HFFc6 (cell line): ENCODE measurements around the gene WDR7. TPM values are rescaled to one million over a fixed set of nuclear protein-coding genes. Genes with fewer than 3 reads are reported as not detected.
A peak's percentile ranks its signal among the peaks of the same experiment; 100 is the strongest.

Experiments used
- DNase-seq: peaks from one replicate; pipeline ENCODE4 v3.0.0-alpha.2; 2018
- H3K27ac Mint-ChIP-seq: 2 replicates; pipeline ENCODE4 v1.8.0; 2020; ENCODE audit warnings: mild to moderate bottlenecking, mixed read lengths
- H3K27me3 Mint-ChIP-seq: 2 replicates; pipeline ENCODE4 v1.8.0; 2021; ENCODE audit warnings: mild to moderate bottlenecking, moderate library complexity, mixed read lengths; ENCODE audit not compliant: insufficient read depth
- H3K36me3 Mint-ChIP-seq: 2 replicates; pipeline ENCODE4 v1.8.0; 2021; ENCODE audit warnings: low read depth, mixed read lengths
- H3K4me1 Mint-ChIP-seq: 2 replicates; pipeline ENCODE4 v1.8.0; 2020; ENCODE audit warnings: low read depth, mixed read lengths
- H3K4me3 Mint-ChIP-seq: 2 replicates; pipeline ENCODE4 v1.8.0; 2020; ENCODE audit warnings: mild to moderate bottlenecking, moderate library complexity, mixed read lengths
- H3K9me3 Mint-ChIP-seq: 2 replicates; pipeline ENCODE4 v1.8.0; 2020; ENCODE audit warnings: mild to moderate bottlenecking, mixed read lengths
- long read RNA-seq: library from polyadenylated mRNA; unstranded; transcript quantifications from one replicate; pipeline ENCODE4 v2.0.0, GENCODE V29; 2019
- total RNA-seq, 6 experiments: library from RNA; stranded (reverse); fragmentation: NEBNext Ultra II Directional; extraction: Animal tissue kit (Norgen Biotek cat#: 25700); gene quantifications; 2 replicates in 1 of 6; 3 replicates in 5 of 6; pipeline ENCODE4 v1.2.3, GENCODE V29; 2021
- TF ChIP-seq, protein P1 (sequence below): fragments of 200-600 bp; sonication (generic); IDR thresholded peaks from 2 replicates; pipeline ENCODE4 v1.5.0; 2021; ENCODE audit warnings: antibody characterized with exemption, mild to moderate bottlenecking

Gene WDR7
- total RNA-seq: 10 to 100 TPM; 14.0 to 19.7 (median 16.6) TPM
- long read RNA-seq, full-length matches to known transcripts: 1 of 12 reads
- long read RNA-seq, partial matches to known transcripts: 9 of 12 reads
- long read RNA-seq, other reads (novel, unspliced or antisense): 2 of 12 reads

DNA sequence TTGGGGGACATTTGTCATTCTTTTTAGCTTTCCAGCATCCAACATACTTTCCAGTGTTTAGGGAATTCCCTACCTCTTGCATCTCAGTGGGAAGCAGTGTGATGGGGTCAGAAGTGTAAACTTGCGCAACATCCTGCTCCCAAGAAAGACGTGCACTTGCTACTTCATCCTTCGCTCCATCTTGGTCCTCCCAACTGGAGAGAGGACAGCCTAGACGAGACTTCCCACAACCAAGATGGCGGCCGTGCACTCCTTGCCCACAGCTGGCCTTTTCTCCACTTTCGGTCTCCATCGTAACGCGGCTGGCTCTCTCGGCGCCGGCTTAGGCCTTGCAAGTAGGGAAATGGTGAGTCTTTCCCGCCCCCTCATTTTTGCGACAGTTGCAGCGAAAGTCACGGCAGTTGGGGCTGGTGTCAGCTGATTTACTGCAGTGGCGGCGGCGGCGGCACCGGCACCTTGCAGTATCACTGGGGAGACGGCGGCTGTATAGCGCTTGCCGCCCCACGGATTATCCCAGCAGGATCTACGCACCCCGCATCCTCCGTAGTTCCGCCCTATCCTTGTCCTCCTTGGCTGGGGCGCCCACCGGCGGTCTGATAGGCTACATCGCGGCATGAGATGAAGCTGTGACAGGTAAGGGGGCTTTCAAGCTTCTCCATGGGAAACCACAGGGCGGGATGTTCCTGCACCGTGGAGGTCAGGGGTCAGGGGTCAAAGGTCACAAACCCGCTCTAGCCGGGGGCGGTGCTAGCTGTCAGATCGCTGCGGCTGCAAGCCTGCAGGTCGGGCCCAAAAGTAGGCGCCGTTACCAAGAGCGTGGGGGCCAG lies at the start of gene WDR7:
WDR7 (plus strand) TSS at position 416 of the 827 bp plus-strand sequence. CDS start 21,157 bp downstream, outside the sequence.
- Mint-ChIP-seq H3K27me3 (no peaks in the 10 kb centered on the region), H3K9me3 (no peaks in the 10 kb centered on the region), H3K27ac (peak within 1 kb of the TSS; percentile 83), H3K4me1 (peaks cover 29% of the 10 kb centered on the region), H3K36me3 (0 out of 2 replicates have a peak, but pooled peaks cover 4% of the 10 kb centered on the region), H3K4me3 (peak within 1 kb of the TSS; percentile 89)
- peak; percentile 99 for DNase-seq
- TF ChIP-seq, protein P1, sequence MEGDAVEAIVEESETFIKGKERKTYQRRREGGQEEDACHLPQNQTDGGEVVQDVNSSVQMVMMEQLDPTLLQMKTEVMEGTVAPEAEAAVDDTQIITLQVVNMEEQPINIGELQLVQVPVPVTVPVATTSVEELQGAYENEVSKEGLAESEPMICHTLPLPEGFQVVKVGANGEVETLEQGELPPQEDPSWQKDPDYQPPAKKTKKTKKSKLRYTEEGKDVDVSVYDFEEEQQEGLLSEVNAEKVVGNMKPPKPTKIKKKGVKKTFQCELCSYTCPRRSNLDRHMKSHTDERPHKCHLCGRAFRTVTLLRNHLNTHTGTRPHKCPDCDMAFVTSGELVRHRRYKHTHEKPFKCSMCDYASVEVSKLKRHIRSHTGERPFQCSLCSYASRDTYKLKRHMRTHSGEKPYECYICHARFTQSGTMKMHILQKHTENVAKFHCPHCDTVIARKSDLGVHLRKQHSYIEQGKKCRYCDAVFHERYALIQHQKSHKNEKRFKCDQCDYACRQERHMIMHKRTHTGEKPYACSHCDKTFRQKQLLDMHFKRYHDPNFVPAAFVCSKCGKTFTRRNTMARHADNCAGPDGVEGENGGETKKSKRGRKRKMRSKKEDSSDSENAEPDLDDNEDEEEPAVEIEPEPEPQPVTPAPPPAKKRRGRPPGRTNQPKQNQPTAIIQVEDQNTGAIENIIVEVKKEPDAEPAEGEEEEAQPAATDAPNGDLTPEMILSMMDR: no peak; the same call in 1 of the 2 replicates

DNA sequence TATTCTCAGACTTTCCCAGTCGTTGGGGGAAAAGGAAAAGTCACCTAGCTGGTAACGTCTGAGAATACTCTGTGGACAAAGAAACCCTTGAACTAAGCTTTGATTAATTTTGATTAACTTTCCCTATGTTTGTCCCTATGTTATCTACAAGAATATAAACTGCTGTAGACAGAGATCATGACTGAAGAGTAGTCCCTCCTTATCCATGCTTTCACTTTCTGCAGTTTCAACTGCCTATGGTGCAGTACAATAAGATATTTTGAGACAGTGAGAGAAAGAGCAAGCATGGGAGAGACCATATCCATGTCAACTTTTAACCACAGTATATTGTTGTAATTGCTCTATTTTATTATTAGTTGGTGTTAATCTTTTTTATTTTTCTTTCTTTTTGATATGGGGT lies 44.5 kb upstream of the WDR7 start:
- no peaks in the 10 kb centered on the region for H3K4me1 Mint-ChIP-seq
- H3K27ac Mint-ChIP-seq: no peak overlapping the region
- H3K36me3 Mint-ChIP-seq: peaks cover 18% of the 10 kb centered on the region; the same call in 1 of the 2 replicates

GRCh38 chr18:56615738-56616520 lies 35.2 kb upstream of the WDR7 start:
- H3K4me3 Mint-ChIP-seq: no peak overlapping the region
- H3K9me3 Mint-ChIP-seq: no peaks in the 10 kb centered on the region
- H3K36me3 Mint-ChIP-seq: peaks cover 39% of the 10 kb centered on the region
- no peaks in the 10 kb centered on the region for H3K27me3 Mint-ChIP-seq
- H3K4me1 Mint-ChIP-seq: no peaks in the 10 kb centered on the region
- TF ChIP-seq, protein P1: no peak
- no peak for DNase-seq
- no peak overlapping the region for H3K27ac Mint-ChIP-seq

More for the DNA sequence above, 44.5 kb upstream of the WDR7 start:
- TF ChIP-seq, protein P1: no peak
- no peak for DNase-seq
- Mint-ChIP-seq H3K9me3 (no peaks in the 10 kb centered on the region), H3K4me3 (no peak overlapping the region), H3K27me3 (no peaks in the 10 kb centered on the region)

- TF ChIP-seq, protein P1: no peak
- peaks cover 19% of the 10 kb centered on the region for H3K36me3 Mint-ChIP-seq
- H3K4me1 Mint-ChIP-seq: peaks cover 27% of the 10 kb centered on the region
- no peak overlapping the region for H3K4me3 Mint-ChIP-seq
- no peak for DNase-seq
- H3K27me3 Mint-ChIP-seq: no peaks in the 10 kb centered on the region; the same call in 1 of the 2 replicates
- no peaks in the 10 kb centered on the region for H3K9me3 Mint-ChIP-seq
- H3K27ac Mint-ChIP-seq: no peak overlapping the region
These were observed 23.2 kb upstream of the WDR7 start for GRCh38 chr18:56627991-56628390.
